ENCODE measurements around the gene AP2S1.
"Not testable (repeated sequence)": the region's sequence is repeated elsewhere in the genome, so short reads cannot be mapped to it uniquely, and the experiment has no call there.

AP2S1 gene

GRCh38 chr19:46812977-46813838 lies 37.4 kb downstream of the AP2S1 start:
- H3K4me3 ChIP-seq (ENCODE audit: low read depth in 1 of 2, low read length in 2 of 2): no peak overlapping the region
- H3K27ac ChIP-seq (ENCODE audit: low read depth, low read length): no peak overlapping the region

GRCh38 chr19:46809534-46810272 lies 40.9 kb downstream of the AP2S1 start:
- Histone ChIP-seq H3K27me3 (ENCODE audit: control insufficient read depth in 1 of 2, insufficient read depth in 2 of 2, low read length in 2 of 2) (no peaks in the 10 kb centered on the region), H3K4me3 (ENCODE audit: low read depth in 1 of 2, low read length in 2 of 2) (no peak overlapping the region), H3K9me3 (ENCODE audit: low read length) (no peaks in the 10 kb centered on the region), H3K9ac (ENCODE audit: low read length) (no peak overlapping the region), H3K36me3 (ENCODE audit: insufficient read depth, low read length) (no peaks in the 10 kb centered on the region), H3K27ac (ENCODE audit: low read depth, low read length) (no peak overlapping the region), H3K4me1 (ENCODE audit: insufficient read depth, low read length) (no peaks in the 10 kb centered on the region)

More at GRCh38 chr19:46812977-46813838, 37.4 kb downstream of the AP2S1 start:
- Histone ChIP-seq H3K9ac (ENCODE audit: low read length) (no peak overlapping the region), H3K9me3 (ENCODE audit: low read length) (no peaks in the 10 kb centered on the region), H3K4me1 (ENCODE audit: insufficient read depth, low read length) (no peaks in the 10 kb centered on the region), H3K36me3 (ENCODE audit: insufficient read depth, low read length) (no peaks in the 10 kb centered on the region), H3K27me3 (ENCODE audit: control insufficient read depth in 1 of 2, insufficient read depth in 2 of 2, low read length in 2 of 2) (no peaks in the 10 kb centered on the region)

- H3K9me3 ChIP-seq (ENCODE audit: low read length): no peaks in the 10 kb centered on the region
Observed at GRCh38 chr19:46806656-46807055, 44.0 kb downstream of the AP2S1 start.

GRCh38 chr19:46804432-46804831 lies 46.2 kb downstream of the AP2S1 start:
- H3K4me1 ChIP-seq (ENCODE audit: insufficient read depth, low read length); H3K4me3 ChIP-seq (ENCODE audit: low read depth in 1 of 2, low read length in 2 of 2); H3K27me3 ChIP-seq (ENCODE audit: control insufficient read depth in 1 of 2, insufficient read depth in 2 of 2, low read length in 2 of 2); H3K36me3 ChIP-seq (ENCODE audit: insufficient read depth, low read length); H3K27ac ChIP-seq (ENCODE audit: low read depth, low read length); H3K9ac ChIP-seq (ENCODE audit: low read length); H3K9me3 ChIP-seq (ENCODE audit: low read length): not testable (repeated sequence)

More at GRCh38 chr19:46806656-46807055, 44.0 kb downstream of the AP2S1 start:
- Histone ChIP-seq H3K27ac (ENCODE audit: low read depth, low read length) (no peak overlapping the region), H3K27me3 (ENCODE audit: control insufficient read depth in 1 of 2, insufficient read depth in 2 of 2, low read length in 2 of 2) (no peaks in the 10 kb centered on the region), H3K4me3 (ENCODE audit: low read depth in 1 of 2, low read length in 2 of 2) (no peak overlapping the region), H3K9ac (ENCODE audit: low read length) (no peak overlapping the region), H3K4me1 (ENCODE audit: insufficient read depth, low read length) (no peaks in the 10 kb centered on the region), H3K36me3 (ENCODE audit: insufficient read depth, low read length) (no peaks in the 10 kb centered on the region)

- Histone ChIP-seq H3K4me3 (ENCODE audit: low read depth in 1 of 2, low read length in 2 of 2) (no peak overlapping the region), H3K9ac (ENCODE audit: low read length) (no peak overlapping the region), H3K36me3 (ENCODE audit: insufficient read depth, low read length) (no peaks in the 10 kb centered on the region), H3K9me3 (ENCODE audit: low read length) (no peaks in the 10 kb centered on the region), H3K4me1 (ENCODE audit: insufficient read depth, low read length) (no peaks in the 10 kb centered on the region), H3K27ac (ENCODE audit: low read depth, low read length) (no peak overlapping the region), H3K27me3 (ENCODE audit: control insufficient read depth in 1 of 2, insufficient read depth in 2 of 2, low read length in 2 of 2) (no peaks in the 10 kb centered on the region)
Observed at GRCh38 chr19:46803555-46803954, 47.1 kb downstream of the AP2S1 start.

GRCh38 chr19:46802152-46802551 lies 48.5 kb downstream of the AP2S1 start:
- no peaks in the 10 kb centered on the region for H3K4me1 ChIP-seq (ENCODE audit: insufficient read depth, low read length)
- H3K27ac ChIP-seq (ENCODE audit: low read depth, low read length): no peak overlapping the region
- no peaks in the 10 kb centered on the region for H3K27me3 ChIP-seq (ENCODE audit: control insufficient read depth in 1 of 2, insufficient read depth in 2 of 2, low read length in 2 of 2)
- no peak overlapping the region for H3K9ac ChIP-seq (ENCODE audit: low read length)
- no peaks in the 10 kb centered on the region for H3K9me3 ChIP-seq (ENCODE audit: low read length)
- no peak overlapping the region for H3K4me3 ChIP-seq (ENCODE audit: low read depth in 1 of 2, low read length in 2 of 2)
- no peaks in the 10 kb centered on the region for H3K36me3 ChIP-seq (ENCODE audit: insufficient read depth, low read length)

GRCh38 chr19:46798713-46799112 lies 51.9 kb downstream of the AP2S1 start:
- H3K9me3 ChIP-seq (ENCODE audit: low read length): no peaks in the 10 kb centered on the region
- no peak overlapping the region for H3K9ac ChIP-seq (ENCODE audit: low read length)
- H3K27ac ChIP-seq (ENCODE audit: low read depth, low read length): no peak overlapping the region
- H3K4me1 ChIP-seq (ENCODE audit: insufficient read depth, low read length): peaks cover 4% of the 10 kb centered on the region
- no peaks in the 10 kb centered on the region for H3K36me3 ChIP-seq (ENCODE audit: insufficient read depth, low read length)
- H3K27me3 ChIP-seq (ENCODE audit: control insufficient read depth in 1 of 2, insufficient read depth in 2 of 2, low read length in 2 of 2): no peaks in the 10 kb centered on the region
- H3K4me3 ChIP-seq (ENCODE audit: low read depth in 1 of 2, low read length in 2 of 2): no peak overlapping the region

GRCh38 chr19:46797881-46798280 lies 52.8 kb downstream of the AP2S1 start:
- Histone ChIP-seq H3K4me1 (ENCODE audit: insufficient read depth, low read length) (peaks cover 4% of the 10 kb centered on the region), H3K27me3 (ENCODE audit: control insufficient read depth in 1 of 2, insufficient read depth in 2 of 2, low read length in 2 of 2) (no peaks in the 10 kb centered on the region), H3K36me3 (ENCODE audit: insufficient read depth, low read length) (no peaks in the 10 kb centered on the region), H3K9me3 (ENCODE audit: low read length) (no peaks in the 10 kb centered on the region), H3K27ac (ENCODE audit: low read depth, low read length) (no peak overlapping the region), H3K9ac (ENCODE audit: low read length) (no peak overlapping the region), H3K4me3 (ENCODE audit: low read depth in 1 of 2, low read length in 2 of 2) (no peak overlapping the region)

- peaks cover 4% of the 10 kb centered on the region for H3K4me1 ChIP-seq (ENCODE audit: insufficient read depth, low read length)
- H3K27ac ChIP-seq (ENCODE audit: low read depth, low read length): no peak overlapping the region
- H3K27me3 ChIP-seq (ENCODE audit: control insufficient read depth in 1 of 2, insufficient read depth in 2 of 2, low read length in 2 of 2): no peaks in the 10 kb centered on the region
- H3K4me3 ChIP-seq (ENCODE audit: low read depth in 1 of 2, low read length in 2 of 2): no peak overlapping the region
- H3K9me3 ChIP-seq (ENCODE audit: low read length): no peaks in the 10 kb centered on the region
- H3K36me3 ChIP-seq (ENCODE audit: insufficient read depth, low read length): no peaks in the 10 kb centered on the region
- no peak overlapping the region for H3K9ac ChIP-seq (ENCODE audit: low read length)
Observed at GRCh38 chr19:46791944-46792343, 58.7 kb downstream of the AP2S1 start.

GRCh38 chr19:46789371-46789770 lies 61.3 kb downstream of the AP2S1 start:
- Histone ChIP-seq H3K4me3 (ENCODE audit: low read depth in 1 of 2, low read length in 2 of 2) (no peak overlapping the region), H3K36me3 (ENCODE audit: insufficient read depth, low read length) (no peaks in the 10 kb centered on the region), H3K9me3 (ENCODE audit: low read length) (no peaks in the 10 kb centered on the region), H3K4me1 (ENCODE audit: insufficient read depth, low read length) (peaks cover 22% of the 10 kb centered on the region), H3K9ac (ENCODE audit: low read length) (no peak overlapping the region), H3K27ac (ENCODE audit: low read depth, low read length) (no peak overlapping the region), H3K27me3 (ENCODE audit: control insufficient read depth in 1 of 2, insufficient read depth in 2 of 2, low read length in 2 of 2) (no peaks in the 10 kb centered on the region)

- no peaks in the 10 kb centered on the region for H3K9me3 ChIP-seq (ENCODE audit: low read length)
- no peaks in the 10 kb centered on the region for H3K36me3 ChIP-seq (ENCODE audit: insufficient read depth, low read length)
- H3K4me1 ChIP-seq (ENCODE audit: insufficient read depth, low read length): peaks cover 26% of the 10 kb centered on the region
- H3K27me3 ChIP-seq (ENCODE audit: control insufficient read depth in 1 of 2, insufficient read depth in 2 of 2, low read length in 2 of 2): no peaks in the 10 kb centered on the region
- no peak overlapping the region for H3K4me3 ChIP-seq (ENCODE audit: low read depth in 1 of 2, low read length in 2 of 2)
- no peak overlapping the region for H3K27ac ChIP-seq (ENCODE audit: low read depth, low read length)
- no peak overlapping the region for H3K9ac ChIP-seq (ENCODE audit: low read length)
Observed at GRCh38 chr19:46788968-46789338, 61.7 kb downstream of the AP2S1 start.
